GM21390 (cell line): ENCODE data around the gene CACNA1D.
"Not testable (repeated sequence)": the region's sequence is repeated elsewhere in the genome, so short reads cannot be mapped to it uniquely, and the experiment has no call there.

ENCODE experiments used
- ATAC-seq: cut with Tn5 transposase; IDR thresholded peaks from one replicate; pipeline ENCODE4 v1.9.1; 2021; ENCODE audit not compliant: unreplicated experiment

Gene CACNA1D

GRCh38 chr3:53570709-53571108, 76.3 kb downstream of the CACNA1D start:
- no peak for ATAC-seq

DNA sequence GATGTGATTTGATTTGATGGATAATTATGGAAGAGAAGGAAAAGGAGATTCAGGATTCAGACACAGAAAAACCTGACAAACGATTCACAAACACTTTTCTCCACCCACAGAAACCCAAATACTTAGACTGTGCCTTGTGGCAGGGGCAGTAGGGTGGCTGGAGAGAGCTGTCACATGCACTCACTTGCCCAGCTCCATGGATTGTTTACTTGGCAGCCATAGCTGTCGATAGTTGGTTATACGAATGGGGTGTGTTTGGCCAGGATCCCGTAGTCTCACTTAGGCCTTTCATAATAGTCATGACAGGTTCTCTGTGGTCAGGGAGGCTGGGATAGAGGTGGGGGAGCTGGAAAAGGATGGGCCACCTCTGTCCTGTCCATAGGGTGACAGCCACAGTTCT, 76.9 kb downstream of the CACNA1D start:
- no peak for ATAC-seq

GRCh38 chr3:53572184-53572583, 77.8 kb downstream of the CACNA1D start:
- not testable (repeated sequence) for ATAC-seq

- ATAC-seq: no peak
These were observed 83.1 kb downstream of the CACNA1D start for GRCh38 chr3:53577506-53577905.

DNA sequence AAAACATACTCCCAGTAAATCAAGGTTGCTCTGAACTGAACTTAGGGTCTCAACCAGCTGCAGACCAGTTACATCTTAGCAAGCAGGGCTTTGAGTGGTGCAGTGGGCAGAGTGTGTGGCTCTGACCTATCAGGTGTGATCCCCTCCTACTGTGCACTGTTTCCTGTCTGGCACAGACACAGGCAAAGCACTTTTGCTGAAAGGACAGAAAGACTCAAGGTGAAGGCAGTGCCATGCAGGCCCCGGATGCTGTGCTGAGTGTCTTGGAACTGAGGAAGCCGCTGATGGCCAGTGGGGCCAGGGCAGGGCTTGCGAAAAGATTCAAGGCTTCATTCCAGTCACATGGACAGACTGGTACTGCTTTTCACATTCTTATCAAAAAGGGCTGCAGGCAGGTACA, 85.2 kb downstream of the CACNA1D start:
- no peak for ATAC-seq

DNA sequence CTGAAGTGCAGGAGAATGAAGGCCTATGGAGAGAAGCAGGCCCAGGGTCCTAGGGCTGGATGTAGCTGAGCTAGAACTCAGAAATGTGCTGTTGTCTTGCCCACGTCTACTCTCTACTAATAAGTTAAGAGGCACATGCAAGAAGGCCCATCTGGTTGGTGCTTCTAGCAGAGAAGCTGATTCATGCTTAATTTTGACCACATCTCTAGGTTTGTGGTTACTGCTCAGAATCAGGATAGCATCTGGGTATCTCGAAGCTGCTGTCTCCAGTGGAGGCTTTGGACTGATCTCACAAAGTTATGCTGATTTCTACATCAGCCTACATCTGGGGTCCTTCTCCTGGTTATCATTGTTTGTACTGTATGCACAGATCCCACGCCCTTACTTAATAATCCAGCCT, 87.3 kb downstream of the CACNA1D start:
- no peak for ATAC-seq

DNA sequence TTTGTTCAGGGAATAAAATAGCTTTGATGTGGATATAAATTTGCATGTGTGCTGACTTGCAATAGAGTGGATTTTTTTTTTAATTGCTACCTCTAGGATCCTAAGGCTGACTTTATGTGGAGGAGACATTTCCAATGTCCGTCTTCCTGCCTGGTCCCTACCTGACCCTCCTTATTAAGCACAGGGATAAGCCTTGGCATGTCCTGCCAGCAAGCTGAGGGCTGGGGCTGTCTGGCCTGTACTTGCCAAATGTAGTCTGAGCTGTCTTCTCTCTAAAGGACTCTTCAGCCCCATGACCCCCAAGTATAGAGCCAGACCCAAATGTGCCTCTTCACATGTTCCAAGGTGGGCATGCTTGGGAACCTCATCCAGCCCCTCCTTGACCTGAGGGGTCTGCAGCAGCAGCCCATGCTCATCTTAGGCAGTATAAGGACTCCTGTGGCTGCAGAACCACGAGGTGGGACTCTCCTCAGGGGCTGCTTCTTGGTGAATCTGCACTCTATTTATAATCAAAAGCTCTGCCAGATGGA, 88.8 kb downstream of the CACNA1D start:
- no peak for ATAC-seq

GRCh38 chr3:53585049-53585448, 90.6 kb downstream of the CACNA1D start:
- no peak for ATAC-seq

DNA sequence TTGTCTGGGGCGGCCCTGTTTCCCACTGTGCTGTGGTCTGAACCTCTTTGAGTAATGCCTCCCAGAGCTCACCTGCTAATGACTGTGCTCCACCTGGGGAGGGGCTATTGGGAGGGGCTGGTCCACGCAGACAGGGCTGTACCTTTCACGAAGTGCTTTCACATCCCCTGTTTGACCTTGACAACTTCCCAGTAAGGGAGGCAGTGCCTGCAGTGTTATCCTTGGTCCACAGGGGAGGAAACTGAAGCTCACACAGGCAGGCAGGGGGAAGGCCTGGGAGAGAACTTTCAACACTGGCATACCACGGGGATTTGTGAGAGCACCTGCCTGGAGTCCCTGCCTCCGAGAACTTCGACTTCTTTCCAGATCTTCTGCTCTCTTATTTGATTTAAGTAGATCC, 91.2 kb downstream of the CACNA1D start:
- ATAC-seq: no peak

- no peak for ATAC-seq
These were observed 93.7 kb downstream of the CACNA1D start for GRCh38 chr3:53588122-53588521.

DNA sequence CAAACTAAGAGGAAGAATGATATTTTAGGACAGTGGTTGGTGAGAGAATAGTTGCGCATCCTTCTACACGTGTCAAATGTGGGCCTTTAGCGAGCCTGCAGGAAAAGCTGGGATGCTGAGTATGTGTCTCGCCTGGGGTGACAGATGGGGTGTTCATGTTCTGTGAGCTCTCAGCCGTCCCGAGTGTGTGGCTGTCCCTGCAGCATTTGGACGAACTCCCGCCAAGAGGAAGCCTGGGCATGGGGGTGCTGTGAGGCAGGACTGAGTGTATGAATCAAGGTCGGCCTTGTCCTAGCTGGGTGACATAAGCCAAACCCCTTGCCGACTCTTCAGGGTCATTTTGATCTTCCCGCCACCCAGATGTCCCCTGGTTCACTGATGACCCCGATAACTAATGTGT, 94.8 kb downstream of the CACNA1D start:
- no peak for ATAC-seq

DNA sequence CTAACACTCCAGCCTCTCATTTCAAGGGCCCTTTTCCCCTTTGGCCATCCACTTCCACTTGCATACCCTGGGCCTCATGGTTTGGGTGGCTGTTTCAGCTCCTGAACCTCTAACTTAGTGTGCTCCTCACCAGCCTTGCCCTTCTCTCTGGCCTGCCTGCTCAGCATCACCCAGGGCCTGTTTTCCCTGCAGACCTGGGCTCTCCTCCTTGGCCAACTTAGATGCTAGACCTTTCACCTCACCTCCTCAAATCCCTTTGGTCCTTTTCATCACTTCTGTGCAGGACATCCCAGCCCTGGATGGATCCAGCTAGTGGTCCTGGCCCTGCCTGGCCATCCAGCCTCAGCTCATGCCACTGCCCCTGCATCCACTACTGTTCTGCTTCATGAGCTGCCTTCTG, 95.4 kb downstream of the CACNA1D start:
- ATAC-seq: no peak

GRCh38 chr3:53590606-53591005, 96.2 kb downstream of the CACNA1D start:
- ATAC-seq: no peak

DNA sequence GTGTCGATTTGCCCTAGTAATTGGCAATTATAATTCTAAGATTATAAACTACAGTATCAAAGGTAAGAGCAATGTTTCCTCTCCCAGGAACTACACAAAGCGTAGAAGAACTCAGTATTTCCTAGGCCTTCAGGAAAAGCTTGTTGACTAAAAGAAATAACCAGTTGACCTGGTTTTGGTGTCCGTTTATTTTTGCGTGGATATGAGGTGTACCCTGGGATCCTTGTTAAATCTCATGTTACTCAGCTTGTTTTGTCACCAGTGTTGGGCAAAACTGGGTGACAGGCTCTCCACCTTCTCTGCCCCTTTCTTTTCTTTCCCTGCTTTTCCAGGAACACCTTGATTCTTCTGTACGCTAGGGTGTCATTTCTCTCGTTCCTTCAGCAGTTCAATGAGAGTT, 97.2 kb downstream of the CACNA1D start:
- ATAC-seq: no peak

DNA sequence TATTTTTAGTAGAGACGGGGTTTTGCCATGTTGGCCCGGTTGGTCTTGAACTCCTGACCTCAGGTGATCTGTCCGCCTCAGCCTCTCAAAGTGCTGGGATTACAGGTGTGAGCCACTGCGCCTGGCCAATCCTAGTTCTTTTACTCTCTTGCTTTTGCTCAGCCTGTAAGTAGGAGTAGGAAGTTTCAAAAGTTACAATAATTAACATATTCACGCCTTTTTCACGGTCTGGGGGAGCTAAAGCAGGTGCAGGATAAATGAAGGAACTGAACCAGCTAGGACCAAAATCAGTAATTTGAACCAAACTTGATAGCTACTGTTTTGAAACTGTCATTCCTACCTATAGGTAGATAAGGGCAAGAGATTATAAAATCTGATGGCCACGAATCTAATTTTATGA, 98.5 kb downstream of the CACNA1D start:
- ATAC-seq: no peak

DNA sequence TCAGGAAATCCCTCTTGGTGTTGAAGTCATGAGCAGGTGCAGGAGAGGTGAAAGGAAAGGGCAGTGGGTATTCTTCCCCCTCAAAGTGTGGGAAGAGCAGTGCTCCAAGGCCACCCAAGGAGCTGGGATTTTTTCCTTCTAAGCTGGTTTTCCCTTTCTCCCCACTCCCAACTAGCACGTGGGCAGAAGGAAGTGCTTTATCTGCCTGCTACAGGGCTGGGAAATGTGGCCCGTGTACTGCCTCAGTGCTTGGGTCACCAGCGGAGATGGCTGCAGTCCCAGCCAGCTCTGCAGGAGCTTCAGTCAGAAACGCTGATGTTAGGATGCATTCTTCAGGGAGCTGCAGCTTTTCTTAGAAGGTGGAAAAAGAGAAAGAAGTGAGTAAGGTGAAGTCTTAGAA, 99.2 kb downstream of the CACNA1D start:
- ATAC-seq: no peak

DNA sequence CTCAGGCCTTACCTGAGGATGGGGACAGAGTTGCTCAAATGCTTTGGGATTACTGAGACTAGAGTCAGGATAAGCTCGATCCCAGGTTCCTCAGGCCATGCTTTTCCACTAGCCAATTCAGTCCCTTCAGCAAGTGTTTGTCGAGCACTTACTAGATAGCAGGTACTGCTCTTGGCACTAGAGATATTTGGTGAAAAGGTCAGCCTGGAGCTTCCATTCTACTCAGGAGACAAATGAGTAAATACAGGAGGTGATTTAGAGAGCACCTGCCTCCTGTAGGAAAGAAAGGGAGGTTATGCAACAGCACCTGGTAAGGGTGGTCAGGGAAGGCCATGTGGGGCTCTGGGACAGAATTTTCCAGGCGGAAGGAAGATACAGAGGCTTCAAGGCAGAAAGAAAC, 99.9 kb downstream of the CACNA1D start:
- no peak for ATAC-seq

GRCh38 chr3:53595660-53596059, 101.2 kb downstream of the CACNA1D start:
- no peak for ATAC-seq

GRCh38 chr3:53597136-53597915, 102.9 kb downstream of the CACNA1D start:
- no peak for ATAC-seq

DNA sequence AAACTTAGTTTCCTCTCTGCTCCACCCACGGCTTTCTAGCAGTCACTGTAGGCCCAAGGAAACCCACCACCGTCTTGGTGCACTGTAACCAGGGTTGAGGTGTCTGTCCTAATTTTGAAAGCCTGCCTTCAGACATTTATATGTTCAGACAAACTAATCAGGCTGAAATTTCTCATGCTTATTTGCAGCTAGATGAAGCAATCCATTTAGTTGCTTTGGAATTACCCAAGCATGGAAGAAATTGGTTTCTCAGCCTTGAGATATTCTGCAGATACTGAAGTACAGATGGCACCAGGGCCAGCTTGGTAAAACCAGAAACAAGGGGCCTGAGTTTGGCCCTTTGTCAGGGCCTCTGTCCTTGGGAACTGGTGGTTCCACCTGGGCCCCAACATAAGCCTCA, 105.4 kb downstream of the CACNA1D start:
- ATAC-seq: no peak

DNA sequence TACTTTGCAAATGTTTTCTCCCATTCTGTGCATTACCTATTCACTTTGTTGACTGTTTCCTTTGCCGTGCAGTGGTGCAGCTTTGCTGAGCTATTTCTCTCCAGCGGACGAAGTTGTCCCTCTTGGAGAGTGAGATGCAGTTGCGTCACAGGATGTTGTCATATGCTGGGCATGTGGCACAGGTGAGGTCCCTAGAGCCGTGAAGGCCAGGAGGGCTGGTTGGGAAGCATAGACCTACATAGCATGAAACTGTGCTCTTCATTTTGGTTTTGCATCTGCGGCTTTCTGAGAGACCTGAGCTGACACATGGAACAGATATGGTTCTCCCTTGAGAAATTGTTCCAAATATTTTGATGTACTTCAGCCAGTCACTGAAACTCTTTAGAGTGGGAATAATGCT, 108.5 kb downstream of the CACNA1D start:
- no peak for ATAC-seq

- ATAC-seq: no peak
These were observed 109.8 kb downstream of the CACNA1D start for GRCh38 chr3:53604232-53604631.

GRCh38 chr3:53606793-53607192, 112.4 kb downstream of the CACNA1D start:
- no peak for ATAC-seq
